B cell (primary cell): Measurements from ENCODE around the gene SMC2. TPM values are rescaled to one million over a fixed set of nuclear protein-coding genes. Genes with fewer than 3 reads are reported as not detected.
A peak's percentile ranks its signal among the peaks of the same experiment; 100 is the strongest.

Experiments
- ATAC-seq: fragments of 200-7000 bp; cut with Tn5 transposase; one replicate; pipeline ENCODE4 v1.10.0; 2021; ENCODE audit warnings: low read depth, mild to moderate bottlenecking, moderate number of reproducible peaks, moderate library complexity
- CTCF ChIA-PET: fragments of 350-600 bp; sonication (Branson Sonifier 250); formaldehyde crosslinking; loops from one replicate; lab custom pipeline; 2021; ENCODE audit warnings: antibody characterized with exemption, inconsistent platforms; lab: Charles Lee
- POLR2A ChIA-PET: fragments of 350-600 bp; sonication (Branson Sonifier 250); formaldehyde crosslinking; loops from one replicate; lab custom pipeline; 2021; ENCODE audit warnings: antibody characterized with exemption; lab: Charles Lee
- DNase-seq: peaks from one replicate; pipeline ENCODE4 v3.0.0; 2013
- H2AFZ ChIP-seq: 2 replicates; pipeline ENCODE4 v1.6.1; 2012; ENCODE audit warnings: mild to moderate bottlenecking, low read depth, low read length; ENCODE audit not compliant: insufficient read depth, poor library complexity, severe bottlenecking
- H3K27ac ChIP-seq, 2 donors: 1 replicate in 1 of 2; 2 replicates in 1 of 2; pipeline ENCODE4 v1.5.1; 2012 to 2013; ENCODE audit warnings: low read length in 2 of 2, mild to moderate bottlenecking in 2 of 2, moderate library complexity in 1 of 2
- H3K27me3 ChIP-seq, 4 experiments: fragments of 200-600 bp in 1 of 4; sonication (generic) in 1 of 4; replicated peaks in 1 of 4; 1 replicate in 2 of 4; 2 replicates in 2 of 4; pipeline versions ENCODE4 v1.6.1 to v1.7.0; 2013 to 2016; ENCODE audit warnings: low read length in 3 of 4, mild to moderate bottlenecking in 2 of 4, mixed read lengths in 1 of 4, moderate library complexity in 1 of 4; ENCODE audit not compliant: insufficient read depth in 4 of 4, control insufficient read depth in 3 of 4; ENCODE audit errors: control extremely low read depth in 1 of 4
- H3K36me3 ChIP-seq, 2 experiments: replicated peaks in 1 of 2; 1 replicate in 1 of 2; 2 replicates in 1 of 2; pipeline versions ENCODE4 v1.6.1 to v1.7.1; 2013; ENCODE audit warnings: low read length in 1 of 2; ENCODE audit not compliant: insufficient read depth in 2 of 2, control insufficient read depth in 1 of 2; ENCODE audit errors: control extremely low read depth in 1 of 2, extremely low read depth in 1 of 2
- H3K4me1 ChIP-seq, 2 donors: fragments of 200-600 bp in 1 of 2; sonication (generic) in 1 of 2; 1 replicate in 1 of 2; 2 replicates in 1 of 2; pipeline versions ENCODE4 v1.5.1 to v1.6.1; 2013 to 2017; ENCODE audit warnings: low read length in 2 of 2; ENCODE audit not compliant: control insufficient read depth in 2 of 2, insufficient read depth in 2 of 2
- H3K4me2 ChIP-seq: replicated peaks from 2 replicates; pipeline ENCODE3; 2012; ENCODE audit warnings: mild to moderate bottlenecking, low read depth, low read length; ENCODE audit not compliant: poor library complexity, severe bottlenecking
- H3K4me3 ChIP-seq, 5 experiments: fragments of 200-600 bp in 1 of 5; sonication (generic) in 1 of 5; 1 replicate in 3 of 5; 2 replicates in 2 of 5; pipeline versions ENCODE4 v1.5.1 to v1.7.0; 2011 to 2016; ENCODE audit warnings: low read length in 4 of 5, mild to moderate bottlenecking in 4 of 5, low read depth in 2 of 5, control low read depth in 1 of 5, moderate library complexity in 1 of 5; ENCODE audit not compliant: insufficient read depth in 1 of 5; ENCODE audit errors: control extremely low read depth in 1 of 5, extremely low read depth in 1 of 5
- H3K79me2 ChIP-seq: fragments of 200-600 bp; sonication (generic); one replicate; pipeline ENCODE4 v1.6.0; 2016; ENCODE audit warnings: low read length; ENCODE audit not compliant: control insufficient read depth, insufficient read depth
- H3K9ac ChIP-seq: fragments of 200-600 bp; sonication (generic); 2 replicates; pipeline ENCODE4 v1.6.1; 2017; ENCODE audit warnings: mild to moderate bottlenecking, low read length, moderate library complexity
- H3K9me3 ChIP-seq, 3 donors: one replicate each; pipeline versions ENCODE4 v1.6.1 to v1.7.1; 2013; ENCODE audit warnings: low read length in 2 of 3; ENCODE audit not compliant: control insufficient read depth in 2 of 3, insufficient read depth in 1 of 3; ENCODE audit errors: control extremely low read depth in 1 of 3
- H4K20me1 ChIP-seq: 2 replicates; pipeline ENCODE4 v1.6.0; 2012; ENCODE audit warnings: mild to moderate bottlenecking, low read length; ENCODE audit not compliant: insufficient read depth, control insufficient read depth, poor library complexity, severe bottlenecking
- H3K27ac Mint-ChIP-seq: one replicate; pipeline ENCODE4 v1.8.0; 2021; ENCODE audit warnings: mixed read lengths
- H3K27me3 Mint-ChIP-seq: one replicate; pipeline ENCODE4 v1.8.0; 2021; ENCODE audit warnings: mixed read lengths
- H3K4me1 Mint-ChIP-seq: one replicate; pipeline ENCODE4 v1.8.0; 2021; ENCODE audit warnings: mixed read lengths
- H3K4me3 Mint-ChIP-seq: one replicate; pipeline ENCODE4 v1.8.0; 2021; ENCODE audit warnings: mixed read lengths
- H3K9me3 Mint-ChIP-seq: one replicate; pipeline ENCODE4 v1.8.0; 2022; ENCODE audit warnings: mixed read lengths; ENCODE audit not compliant: insufficient read depth
- EZH2 ChIP-seq: IDR thresholded peaks from 2 replicates; pipeline ENCODE4 v1.6.1; 2012; ENCODE audit warnings: borderline replicate concordance, low read depth, mild to moderate bottlenecking, moderate library complexity, low read length; ENCODE audit not compliant: insufficient read depth, poor library complexity, severe bottlenecking
- WGBS: methylation state at CpG from one replicate; pipeline ENCODE4 v1.1.5; 2013; ENCODE audit warnings: missing lambda C conversion rate; ENCODE audit not compliant: insufficient coverage; 5-methylcytosine and 5-hydroxymethylcytosine counted together
- intact Hi-C: fragments of 100-400 bp; cut with micrococcal nuclease; formaldehyde crosslinking; loops from one replicate; pipeline ENCODE4 v1.10.0; 2022
- polyA plus RNA-seq: library from polyadenylated mRNA; depleted of rRNA; stranded (reverse); fragments of >200 nt; gene quantifications from 2 replicates; pipeline ENCODE4 v1.2.3, GENCODE V29; 2012
- total RNA-seq, 2 donors: library from RNA; stranded (reverse); fragments of 120-200 nt in 1 of 2; gene quantifications; 1 replicate in 1 of 2; 2 replicates in 1 of 2; pipeline versions ENCODE4 v1.2.3 to v1.2.4, GENCODE V29; 2013 to 2022
- TF ChIP-seq, protein P1 (sequence below): fragments of 200-600 bp; IDR thresholded peaks from one replicate; pipeline ENCODE4 v1.8.0; 2022; ENCODE audit warnings: antibody characterized with exemption, mild to moderate bottlenecking

Gene SMC2
- total and polyA plus RNA-seq, 2 donors (not counting 1 experiment from before 2014, with no cell fraction given) = 1.6 to 10.6 TPM

DNA sequence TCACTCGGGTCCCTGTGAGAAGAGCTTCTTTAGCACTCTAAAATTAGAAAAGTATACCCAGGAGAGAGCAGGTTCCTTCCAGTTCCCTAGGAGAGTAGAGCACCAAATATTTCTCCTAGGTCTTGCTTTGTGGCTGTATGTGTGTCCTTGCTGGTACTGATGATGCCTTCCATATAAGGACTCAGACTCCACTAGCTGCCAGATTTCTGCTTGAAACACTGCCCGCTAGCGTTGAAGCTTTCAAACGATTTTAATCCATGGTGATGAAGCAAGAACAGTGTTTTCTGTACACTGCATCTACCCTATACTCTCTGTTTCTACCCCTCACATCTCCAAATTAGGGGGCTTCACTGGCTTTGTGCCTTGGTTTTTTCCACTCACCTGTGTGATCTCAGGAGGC, 2.4 kb upstream of the SMC2 start:
- Histone ChIP-seq H3K9me3 (no peaks in the 10 kb centered on the region), H3K27ac (no peak overlapping the region), H3K4me1 (peaks cover 16 to 17% of the 10 kb centered on the region in 2 donors), H4K20me1 (no peaks in the 10 kb centered on the region), H3K27me3 (peaks cover 0 to 4% (median 2%) of the 10 kb centered on the region in 4 experiments), H3K4me3 (no peak overlapping the region), H3K36me3 (no peaks in the 10 kb centered on the region), H3K4me2 (no peak overlapping the region), H3K9ac (no peak overlapping the region), H2AFZ (no peak overlapping the region), H3K79me2 (peaks cover 12% of the 10 kb centered on the region)
- ATAC-seq (no peak), DNase-seq (peak; percentile 12)
- intact Hi-C loops = loop anchor here (5.0 kb wide), 2 partner anchors 671 to 1466 kb away; partner anchors contain the start of genes FKTN and NIPSNAP3B
- CTCF ChIA-PET = interaction anchor here (0.8 kb wide), 1 partner anchor 11 kb away, joined by 3 read pairs; no protein-coding TSS in a partner anchor
- Mint-ChIP-seq H3K4me1 (peaks cover 35% of the 10 kb centered on the region), H3K9me3 (no peaks in the 10 kb centered on the region), H3K27me3 (peaks cover 17% of the 10 kb centered on the region), H3K27ac (no peak overlapping the region), H3K4me3 (no peak overlapping the region)
- WGBS = 31% methylated on average over 3 of the region's 4 CpGs
- TF ChIP-seq, protein P1, sequence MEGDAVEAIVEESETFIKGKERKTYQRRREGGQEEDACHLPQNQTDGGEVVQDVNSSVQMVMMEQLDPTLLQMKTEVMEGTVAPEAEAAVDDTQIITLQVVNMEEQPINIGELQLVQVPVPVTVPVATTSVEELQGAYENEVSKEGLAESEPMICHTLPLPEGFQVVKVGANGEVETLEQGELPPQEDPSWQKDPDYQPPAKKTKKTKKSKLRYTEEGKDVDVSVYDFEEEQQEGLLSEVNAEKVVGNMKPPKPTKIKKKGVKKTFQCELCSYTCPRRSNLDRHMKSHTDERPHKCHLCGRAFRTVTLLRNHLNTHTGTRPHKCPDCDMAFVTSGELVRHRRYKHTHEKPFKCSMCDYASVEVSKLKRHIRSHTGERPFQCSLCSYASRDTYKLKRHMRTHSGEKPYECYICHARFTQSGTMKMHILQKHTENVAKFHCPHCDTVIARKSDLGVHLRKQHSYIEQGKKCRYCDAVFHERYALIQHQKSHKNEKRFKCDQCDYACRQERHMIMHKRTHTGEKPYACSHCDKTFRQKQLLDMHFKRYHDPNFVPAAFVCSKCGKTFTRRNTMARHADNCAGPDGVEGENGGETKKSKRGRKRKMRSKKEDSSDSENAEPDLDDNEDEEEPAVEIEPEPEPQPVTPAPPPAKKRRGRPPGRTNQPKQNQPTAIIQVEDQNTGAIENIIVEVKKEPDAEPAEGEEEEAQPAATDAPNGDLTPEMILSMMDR = no peak
- TF ChIP-seq EZH2 = no peak
- POLR2A ChIA-PET = no interaction called here

DNA sequence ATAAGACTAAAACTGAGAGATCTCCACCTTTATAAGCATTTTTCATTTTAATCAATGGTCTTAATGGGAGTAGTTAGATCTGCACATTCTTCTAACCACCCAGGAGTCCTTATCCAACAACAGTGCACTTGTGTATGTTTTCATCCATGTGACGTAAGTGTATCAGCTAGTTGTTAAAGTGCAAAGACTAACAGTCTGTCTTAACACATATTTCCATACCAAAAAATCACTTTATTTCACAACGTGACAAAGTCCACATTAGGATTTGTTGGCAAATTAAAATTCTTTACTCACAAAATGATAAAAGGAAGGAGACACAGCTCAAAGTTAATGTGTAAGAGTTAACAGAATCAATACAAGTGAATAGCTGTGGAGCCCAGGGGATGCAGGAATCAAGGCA, 1.9 kb upstream of the SMC2 start:
- Histone ChIP-seq H3K27ac (no peak overlapping the region), H3K4me3 (no peak overlapping the region), H3K79me2 (peaks cover 12% of the 10 kb centered on the region), H3K4me1 (peaks cover 16 to 17% of the 10 kb centered on the region in 2 donors), H2AFZ (no peak overlapping the region), H3K36me3 (no peaks in the 10 kb centered on the region), H3K9ac (no peak overlapping the region), H4K20me1 (no peaks in the 10 kb centered on the region), H3K9me3 (no peaks in the 10 kb centered on the region), H3K4me2 (no peak overlapping the region), H3K27me3 (peaks cover 0 to 1% (median under 1%) of the 10 kb centered on the region in 4 experiments)
- ATAC-seq (no peak), DNase-seq (no peak)
- Mint-ChIP-seq H3K27me3 (peaks cover 13% of the 10 kb centered on the region), H3K4me1 (peaks cover 36% of the 10 kb centered on the region), H3K27ac (peak overlapping the region; percentile 15), H3K4me3 (peak overlapping the region; percentile 30), H3K9me3 (no peaks in the 10 kb centered on the region)
- ChIA-PET POLR2A (no interaction called here), CTCF (interaction anchor here (0.8 kb wide), 1 partner anchor 10 kb away, joined by 3 read pairs; no protein-coding TSS in a partner anchor)
- no CpG with 5 or more reads among the region's 2 CpGs for WGBS
- intact Hi-C loops = loop anchor here (5.0 kb wide), 2 partner anchors 670 to 1465 kb away; partner anchors contain the start of genes FKTN and NIPSNAP3B
- no peak for TF ChIP-seq EZH2
- TF ChIP-seq, protein P1 = no peak
